Measurements from ENCODE around the gene COL27A1. TPM values are rescaled to one million over a fixed set of nuclear protein-coding genes. Genes with fewer than 3 reads are reported as not detected.

COL27A1 gene
- total and polyA plus RNA-seq, 9 of the 15 experiments (the other 6 are each of a cell fraction or from before 2014, with no cell fraction given) = 0.07 TPM; not detected in 8

- no peak for TF ChIP-seq TOE1 (IDR thresholded peaks at IDR 0.05; ENCODE audit: borderline replicate concordance)
- no peak for TF ChIP-seq TOE1 (CRISPR knock-in tag; IDR thresholded peaks at IDR 0.05; ENCODE audit: borderline replicate concordance, low read depth)
- TF ChIP-seq NRF1 (conservative IDR thresholded peaks at IDR 0.05 in 1 of 2, IDR thresholded peaks at IDR 0.05 in 1 of 2) = 0 out of 4 replicates have a peak, but pooled peaks of 1 of the 2 experiments have one; percentile 11
- peak; percentile 60 for TF ChIP-seq SMARCC2 (IDR thresholded peaks at IDR 0.05; ENCODE audit: low read depth)
- TF ChIP-seq PPARD (CRISPR knock-in tag; IDR thresholded peaks at IDR 0.05) = no peak
- TF ChIP-seq, protein P1, sequence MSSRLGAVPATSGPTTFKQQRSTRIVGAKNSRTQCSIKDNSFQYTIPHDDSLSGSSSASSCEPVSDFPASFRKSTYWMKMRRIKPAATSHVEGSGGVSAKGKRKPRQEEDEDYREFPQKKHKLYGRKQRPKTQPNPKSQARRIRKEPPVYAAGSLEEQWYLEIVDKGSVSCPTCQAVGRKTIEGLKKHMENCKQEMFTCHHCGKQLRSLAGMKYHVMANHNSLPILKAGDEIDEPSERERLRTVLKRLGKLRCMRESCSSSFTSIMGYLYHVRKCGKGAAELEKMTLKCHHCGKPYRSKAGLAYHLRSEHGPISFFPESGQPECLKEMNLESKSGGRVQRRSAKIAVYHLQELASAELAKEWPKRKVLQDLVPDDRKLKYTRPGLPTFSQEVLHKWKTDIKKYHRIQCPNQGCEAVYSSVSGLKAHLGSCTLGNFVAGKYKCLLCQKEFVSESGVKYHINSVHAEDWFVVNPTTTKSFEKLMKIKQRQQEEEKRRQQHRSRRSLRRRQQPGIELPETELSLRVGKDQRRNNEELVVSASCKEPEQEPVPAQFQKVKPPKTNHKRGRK (tag; IDR thresholded peaks at IDR 0.05) = no peak
- TF ChIP-seq ATF1 (CRISPR knock-in tag; IDR thresholded peaks at IDR 0.05) = no peak
- peak; percentile 83 for TF ChIP-seq ATF1 (tag; IDR thresholded peaks at IDR 0.05)
- peak; percentile 87 for TF ChIP-seq PML (IDR thresholded peaks at IDR 0.05; ENCODE audit: low read length)
- TF ChIP-seq RFX1 (IDR thresholded peaks at IDR 0.05) = no peak
- TF ChIP-seq EP300 (IDR thresholded peaks at IDR 0.05; ENCODE audit: low read length) = peak; percentile 84
- TF ChIP-seq, protein P2, sequence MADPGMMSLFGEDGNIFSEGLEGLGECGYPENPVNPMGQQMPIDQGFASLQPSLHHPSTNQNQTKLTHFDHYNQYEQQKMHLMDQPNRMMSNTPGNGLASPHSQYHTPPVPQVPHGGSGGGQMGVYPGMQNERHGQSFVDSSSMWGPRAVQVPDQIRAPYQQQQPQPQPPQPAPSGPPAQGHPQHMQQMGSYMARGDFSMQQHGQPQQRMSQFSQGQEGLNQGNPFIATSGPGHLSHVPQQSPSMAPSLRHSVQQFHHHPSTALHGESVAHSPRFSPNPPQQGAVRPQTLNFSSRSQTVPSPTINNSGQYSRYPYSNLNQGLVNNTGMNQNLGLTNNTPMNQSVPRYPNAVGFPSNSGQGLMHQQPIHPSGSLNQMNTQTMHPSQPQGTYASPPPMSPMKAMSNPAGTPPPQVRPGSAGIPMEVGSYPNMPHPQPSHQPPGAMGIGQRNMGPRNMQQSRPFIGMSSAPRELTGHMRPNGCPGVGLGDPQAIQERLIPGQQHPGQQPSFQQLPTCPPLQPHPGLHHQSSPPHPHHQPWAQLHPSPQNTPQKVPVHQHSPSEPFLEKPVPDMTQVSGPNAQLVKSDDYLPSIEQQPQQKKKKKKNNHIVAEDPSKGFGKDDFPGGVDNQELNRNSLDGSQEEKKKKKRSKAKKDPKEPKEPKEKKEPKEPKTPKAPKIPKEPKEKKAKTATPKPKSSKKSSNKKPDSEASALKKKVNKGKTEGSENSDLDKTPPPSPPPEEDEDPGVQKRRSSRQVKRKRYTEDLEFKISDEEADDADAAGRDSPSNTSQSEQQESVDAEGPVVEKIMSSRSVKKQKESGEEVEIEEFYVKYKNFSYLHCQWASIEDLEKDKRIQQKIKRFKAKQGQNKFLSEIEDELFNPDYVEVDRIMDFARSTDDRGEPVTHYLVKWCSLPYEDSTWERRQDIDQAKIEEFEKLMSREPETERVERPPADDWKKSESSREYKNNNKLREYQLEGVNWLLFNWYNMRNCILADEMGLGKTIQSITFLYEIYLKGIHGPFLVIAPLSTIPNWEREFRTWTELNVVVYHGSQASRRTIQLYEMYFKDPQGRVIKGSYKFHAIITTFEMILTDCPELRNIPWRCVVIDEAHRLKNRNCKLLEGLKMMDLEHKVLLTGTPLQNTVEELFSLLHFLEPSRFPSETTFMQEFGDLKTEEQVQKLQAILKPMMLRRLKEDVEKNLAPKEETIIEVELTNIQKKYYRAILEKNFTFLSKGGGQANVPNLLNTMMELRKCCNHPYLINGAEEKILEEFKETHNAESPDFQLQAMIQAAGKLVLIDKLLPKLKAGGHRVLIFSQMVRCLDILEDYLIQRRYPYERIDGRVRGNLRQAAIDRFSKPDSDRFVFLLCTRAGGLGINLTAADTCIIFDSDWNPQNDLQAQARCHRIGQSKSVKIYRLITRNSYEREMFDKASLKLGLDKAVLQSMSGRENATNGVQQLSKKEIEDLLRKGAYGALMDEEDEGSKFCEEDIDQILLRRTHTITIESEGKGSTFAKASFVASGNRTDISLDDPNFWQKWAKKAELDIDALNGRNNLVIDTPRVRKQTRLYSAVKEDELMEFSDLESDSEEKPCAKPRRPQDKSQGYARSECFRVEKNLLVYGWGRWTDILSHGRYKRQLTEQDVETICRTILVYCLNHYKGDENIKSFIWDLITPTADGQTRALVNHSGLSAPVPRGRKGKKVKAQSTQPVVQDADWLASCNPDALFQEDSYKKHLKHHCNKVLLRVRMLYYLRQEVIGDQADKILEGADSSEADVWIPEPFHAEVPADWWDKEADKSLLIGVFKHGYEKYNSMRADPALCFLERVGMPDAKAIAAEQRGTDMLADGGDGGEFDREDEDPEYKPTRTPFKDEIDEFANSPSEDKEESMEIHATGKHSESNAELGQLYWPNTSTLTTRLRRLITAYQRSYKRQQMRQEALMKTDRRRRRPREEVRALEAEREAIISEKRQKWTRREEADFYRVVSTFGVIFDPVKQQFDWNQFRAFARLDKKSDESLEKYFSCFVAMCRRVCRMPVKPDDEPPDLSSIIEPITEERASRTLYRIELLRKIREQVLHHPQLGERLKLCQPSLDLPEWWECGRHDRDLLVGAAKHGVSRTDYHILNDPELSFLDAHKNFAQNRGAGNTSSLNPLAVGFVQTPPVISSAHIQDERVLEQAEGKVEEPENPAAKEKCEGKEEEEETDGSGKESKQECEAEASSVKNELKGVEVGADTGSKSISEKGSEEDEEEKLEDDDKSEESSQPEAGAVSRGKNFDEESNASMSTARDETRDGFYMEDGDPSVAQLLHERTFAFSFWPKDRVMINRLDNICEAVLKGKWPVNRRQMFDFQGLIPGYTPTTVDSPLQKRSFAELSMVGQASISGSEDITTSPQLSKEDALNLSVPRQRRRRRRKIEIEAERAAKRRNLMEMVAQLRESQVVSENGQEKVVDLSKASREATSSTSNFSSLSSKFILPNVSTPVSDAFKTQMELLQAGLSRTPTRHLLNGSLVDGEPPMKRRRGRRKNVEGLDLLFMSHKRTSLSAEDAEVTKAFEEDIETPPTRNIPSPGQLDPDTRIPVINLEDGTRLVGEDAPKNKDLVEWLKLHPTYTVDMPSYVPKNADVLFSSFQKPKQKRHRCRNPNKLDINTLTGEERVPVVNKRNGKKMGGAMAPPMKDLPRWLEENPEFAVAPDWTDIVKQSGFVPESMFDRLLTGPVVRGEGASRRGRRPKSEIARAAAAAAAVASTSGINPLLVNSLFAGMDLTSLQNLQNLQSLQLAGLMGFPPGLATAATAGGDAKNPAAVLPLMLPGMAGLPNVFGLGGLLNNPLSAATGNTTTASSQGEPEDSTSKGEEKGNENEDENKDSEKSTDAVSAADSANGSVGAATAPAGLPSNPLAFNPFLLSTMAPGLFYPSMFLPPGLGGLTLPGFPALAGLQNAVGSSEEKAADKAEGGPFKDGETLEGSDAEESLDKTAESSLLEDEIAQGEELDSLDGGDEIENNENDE (IDR thresholded peaks at IDR 0.05; ENCODE audit: low read depth, low read length) = no peak
- no peak for TF ChIP-seq ASH1L (IDR thresholded peaks at IDR 0.05; ENCODE audit: borderline replicate concordance, low read depth, partially characterized antibody)
- TF ChIP-seq NFIX (CRISPR knock-in tag; IDR thresholded peaks at IDR 0.05; ENCODE audit: low read depth) = no peak
- no peak for TF ChIP-seq BHLHE40 (IDR thresholded peaks at IDR 0.05; ENCODE audit: low read length)
- no peak for TF ChIP-seq GTF2A2 (tag; IDR thresholded peaks at IDR 0.05)
Observed at GRCh38 chr9:114238891-114239875, 83.8 kb downstream of the COL27A1 start (continued).

All from K562 (cell line).